Keratinocyte (primary cell): ENCODE results near the gene NCAPH2. TPM values are rescaled to one million over a fixed set of nuclear protein-coding genes. Genes with fewer than 3 reads are reported as not detected.

Experiments used
- DNase-seq: peaks from one replicate; pipeline ENCODE4 v3.0.0-alpha.2; 2011; ENCODE audit warnings: low read depth, missing footprints, low spot score
- FAIRE-seq: peaks from 2 replicates; lab custom pipeline; 2011; peaks lifted over from hg19 to GRCh38; lab: Jason Lieb, UNC
- H2AFZ ChIP-seq: 2 replicates; pipeline ENCODE4 v1.6.0; 2012; ENCODE audit warnings: low read length, control low read depth, inconsistent platforms; ENCODE audit not compliant: control insufficient read depth
- H3K27ac ChIP-seq: 2 replicates; pipeline ENCODE4 v1.5.1; 2011; ENCODE audit warnings: low read length; ENCODE audit not compliant: control insufficient read depth, insufficient read depth
- H3K27me3 ChIP-seq: 3 replicates; pipeline ENCODE4 v1.6.0; 2011; ENCODE audit warnings: low read length; ENCODE audit not compliant: control insufficient read depth, insufficient read depth; ENCODE audit errors: extremely low read depth
- H3K36me3 ChIP-seq, 2 experiments: 2 replicates in 1 of 2; 3 replicates in 1 of 2; pipeline ENCODE4 v1.5.1; 2011; ENCODE audit warnings: low read length in 2 of 2, mild to moderate bottlenecking in 1 of 2; ENCODE audit not compliant: control insufficient read depth in 2 of 2, insufficient read depth in 2 of 2; ENCODE audit errors: extremely low read depth in 1 of 2
- H3K4me1 ChIP-seq: 3 replicates; pipeline ENCODE4 v1.5.1; 2011; ENCODE audit warnings: low read length; ENCODE audit not compliant: control insufficient read depth, insufficient read depth; ENCODE audit errors: extremely low read depth
- H3K4me2 ChIP-seq: 3 replicates; pipeline ENCODE4 v1.6.0; 2011; ENCODE audit warnings: low read depth, low read length; ENCODE audit not compliant: control insufficient read depth, insufficient read depth; ENCODE audit errors: extremely low read depth
- H3K4me3 ChIP-seq, 3 experiments: fragments of 200-600 bp in 1 of 3; sonication (generic) in 1 of 3; 2 replicates in 2 of 3; 3 replicates in 1 of 3; pipeline ENCODE4 v1.5.1; 2011 to 2016; ENCODE audit warnings: low read length in 3 of 3, mild to moderate bottlenecking in 3 of 3, control low read depth in 2 of 3, inconsistent platforms in 1 of 3, low read depth in 1 of 3, mixed read lengths in 1 of 3, mixed run types in 1 of 3, moderate library complexity in 1 of 3; ENCODE audit not compliant: control insufficient read depth in 2 of 3, insufficient read depth in 2 of 3; ENCODE audit errors: extremely low read depth in 1 of 3
- H3K79me2 ChIP-seq: 2 replicates; pipeline ENCODE4 v1.6.0; 2012; ENCODE audit warnings: low read length; ENCODE audit not compliant: control insufficient read depth, insufficient read depth
- H3K9ac ChIP-seq: 3 replicates; pipeline ENCODE4 v1.6.0; 2011; ENCODE audit warnings: low read length; ENCODE audit not compliant: control insufficient read depth, insufficient read depth; ENCODE audit errors: extremely low read depth
- H3K9me1 ChIP-seq: 3 replicates; pipeline ENCODE4 v1.6.0; 2011; ENCODE audit warnings: low read length; ENCODE audit not compliant: control insufficient read depth, insufficient read depth; ENCODE audit errors: extremely low read depth
- H3K9me3 ChIP-seq: 2 replicates; pipeline ENCODE4 v1.5.1; 2012; ENCODE audit warnings: low read depth, low read length; ENCODE audit not compliant: control insufficient read depth
- H4K20me1 ChIP-seq: 3 replicates; pipeline ENCODE4 v1.6.0; 2011; ENCODE audit warnings: low read length; ENCODE audit not compliant: control insufficient read depth, insufficient read depth; ENCODE audit errors: extremely low read depth
- CTCF ChIP-seq, 3 experiments: IDR thresholded peaks in 1 of 3; conservative IDR thresholded peaks in 1 of 3; optimal IDR thresholded peaks in 1 of 3; 2 replicates in 2 of 3; 3 replicates in 1 of 3; pipeline versions ENCODE3 to v1.5.1; 2011; ENCODE audit warnings: low read length in 3 of 3, mild to moderate bottlenecking in 3 of 3, moderate library complexity in 2 of 3, control low read depth in 1 of 3, inconsistent platforms in 1 of 3; ENCODE audit not compliant: insufficient read depth in 2 of 3; ENCODE audit errors: extremely low read depth in 1 of 3
- EZH2 ChIP-seq: IDR thresholded peaks from one replicate; pipeline ENCODE4 v1.6.1; 2012; ENCODE audit warnings: inconsistent platforms, mild to moderate bottlenecking, low read length, moderate library complexity
- dilution Hi-C: fragments of 300-500 bp; cut with MboI; formaldehyde crosslinking; loops from one replicate; pipeline ENCODE4 v1.7.0; 2020; ENCODE audit warnings: low sequenced_read_pairs; ENCODE audit not compliant: extremely low pct_ligation_motif_present
- polyA plus RNA-seq, 5 experiments: library from polyadenylated mRNA; depleted of rRNA in 3 of 5; stranded (reverse) in 3 of 5; stranded (forward) in 1 of 5; unstranded in 1 of 5; fragments of >200 nt; gene quantifications; 1 replicate in 1 of 5; 2 replicates in 3 of 5; 3 replicates in 1 of 5; pipeline versions ENCODE4 v1.2.1 to v1.2.3, GENCODE V29; 2011 to 2012; ENCODE audit warnings: missing spikeins in 2 of 5, low read depth in 1 of 5, low replicate concordance in 1 of 5

NCAPH2 gene
- polyA plus RNA-seq, 1 donor (not counting 4 experiments of a cell fraction or from before 2014, with no cell fraction given) = 11.4 TPM

GRCh38 chr22:50474710-50475651 is 33.0 kb upstream of the NCAPH2 start, which contains the start of gene SBF1:
Gene SBF1 (minus strand): TSS chr22:50475035. CDS start chr22:50474840, 195 bp downstream.
- Histone ChIP-seq H3K79me2 (peaks cover 45% of the 10 kb centered on the region), H3K4me1 (peaks cover 53% of the 10 kb centered on the region), H4K20me1 (peaks cover 34% of the 10 kb centered on the region), H3K4me2 (peak within 1 kb of the TSS; percentile 96), H3K27me3 (peaks cover 4% of the 10 kb centered on the region), H3K9me3 (no peaks in the 10 kb centered on the region), H3K4me3 (peak within 1 kb of the TSS; percentile 62 to 85 (median 80)), H3K9me1 (peaks cover 12% of the 10 kb centered on the region), H2AFZ (peak within 1 kb of the TSS; percentile 65), H3K27ac (peak within 1 kb of the TSS; percentile 49), H3K36me3 (peaks cover 1 to 16% of the 10 kb centered on the region in 2 experiments), H3K9ac (peak within 1 kb of the TSS; percentile 78)
- DNase-seq (peak; percentile 35), FAIRE-seq (no peak)
- dilution Hi-C loops = no loop called here
- TF ChIP-seq EZH2 = no peak
- TF ChIP-seq CTCF (optimal IDR thresholded peaks at IDR 0.05 in 1 of 3, IDR thresholded peaks at IDR 0.05 in 1 of 3, conservative IDR thresholded peaks at IDR 0.05 in 1 of 3; ENCODE audit: extremely low read depth in 1 of 3, insufficient read depth in 2 of 3, low read length in 3 of 3) = no peak

GRCh38 chr22:50475652-50476002 is 32.4 kb upstream of the NCAPH2 start:
- H3K9me3 ChIP-seq = no peaks in the 10 kb centered on the region
- H2AFZ ChIP-seq = no peak overlapping the region
- FAIRE-seq (no peak), DNase-seq (no peak)
- H3K9me1 ChIP-seq = peaks cover 6% of the 10 kb centered on the region
- no peak for TF ChIP-seq EZH2
- TF ChIP-seq CTCF (optimal IDR thresholded peaks at IDR 0.05 in 1 of 3, IDR thresholded peaks at IDR 0.05 in 1 of 3, conservative IDR thresholded peaks at IDR 0.05 in 1 of 3; ENCODE audit: extremely low read depth in 1 of 3, insufficient read depth in 2 of 3, low read length in 3 of 3) = no peak
- dilution Hi-C loops = no loop called here
- H3K27me3 ChIP-seq = peaks cover 10% of the 10 kb centered on the region
- H3K4me2 ChIP-seq = peak overlapping the region; percentile 82
- H3K27ac ChIP-seq = no peak overlapping the region
- peaks cover 1 to 16% of the 10 kb centered on the region in 2 experiments for H3K36me3 ChIP-seq
- H4K20me1 ChIP-seq = peaks cover 28% of the 10 kb centered on the region
- peaks cover 47% of the 10 kb centered on the region for H3K4me1 ChIP-seq
- no peak overlapping the region for H3K9ac ChIP-seq
- H3K79me2 ChIP-seq = peaks cover 39% of the 10 kb centered on the region
- no peak overlapping the region for H3K4me3 ChIP-seq
